Stimulated activated memory B cell treated with anti-CD40 and anti-IgM and Interleukin-4, amounts not matched to agents 10 μg/mL and 1 μg/mL and 100 μg/mL, for 72 hours (primary cell): Measurements from ENCODE around the gene KRT36.

Source experiments
- ATAC-seq: fragments of 150-1000 bp; cut with Tn5 transposase; 2 replicates; pipeline ENCODE4 v1.10.0; 2021
- H3K27ac Mint-ChIP-seq: one replicate; pipeline ENCODE4 v1.8.0; 2022; ENCODE audit warnings: mild to moderate bottlenecking, mixed read lengths
- H3K27me3 Mint-ChIP-seq: one replicate; pipeline ENCODE4 v1.8.0; 2022; ENCODE audit warnings: mixed read lengths
- H3K36me3 Mint-ChIP-seq: one replicate; pipeline ENCODE4 v1.8.0; 2022; ENCODE audit warnings: mixed read lengths
- H3K4me1 Mint-ChIP-seq: one replicate; pipeline ENCODE4 v1.8.0; 2022; ENCODE audit warnings: mixed read lengths
- H3K4me3 Mint-ChIP-seq: one replicate; pipeline ENCODE4 v1.8.0; 2022; ENCODE audit warnings: mild to moderate bottlenecking, moderate library complexity, mixed read lengths
- H3K9me3 Mint-ChIP-seq: one replicate; pipeline ENCODE4 v1.8.0; 2022; ENCODE audit warnings: mixed read lengths

KRT36 gene

GRCh38 chr17:41449008-41449407 is 40.7 kb downstream of the KRT36 start:
- peaks cover 53% of the 10 kb centered on the region for H3K27me3 Mint-ChIP-seq
- ATAC-seq: peak; percentile 7
- no peaks in the 10 kb centered on the region for H3K9me3 Mint-ChIP-seq
- no peaks in the 10 kb centered on the region for H3K4me1 Mint-ChIP-seq
- H3K4me3 Mint-ChIP-seq: no peak overlapping the region
- no peak overlapping the region for H3K27ac Mint-ChIP-seq
- no peaks in the 10 kb centered on the region for H3K36me3 Mint-ChIP-seq

GRCh38 chr17:41448506-41448905 is 41.2 kb downstream of the KRT36 start:
- H3K4me3 Mint-ChIP-seq: no peak overlapping the region
- ATAC-seq: no peak
- peaks cover 56% of the 10 kb centered on the region for H3K27me3 Mint-ChIP-seq
- H3K36me3 Mint-ChIP-seq: no peaks in the 10 kb centered on the region
- no peak overlapping the region for H3K27ac Mint-ChIP-seq
- no peaks in the 10 kb centered on the region for H3K9me3 Mint-ChIP-seq
- no peaks in the 10 kb centered on the region for H3K4me1 Mint-ChIP-seq

- no peak overlapping the region for H3K4me3 Mint-ChIP-seq
- H3K36me3 Mint-ChIP-seq: no peaks in the 10 kb centered on the region
- no peaks in the 10 kb centered on the region for H3K9me3 Mint-ChIP-seq
- H3K4me1 Mint-ChIP-seq: no peaks in the 10 kb centered on the region
- ATAC-seq: no peak
- H3K27me3 Mint-ChIP-seq: peaks cover 72% of the 10 kb centered on the region
- no peak overlapping the region for H3K27ac Mint-ChIP-seq
These were observed 42.9 kb downstream of the KRT36 start for GRCh38 chr17:41446806-41447205.

GRCh38 chr17:41444640-41445039 is 45.1 kb downstream of the KRT36 start:
- H3K4me3 Mint-ChIP-seq: no peak overlapping the region
- peaks cover 73% of the 10 kb centered on the region for H3K27me3 Mint-ChIP-seq
- H3K9me3 Mint-ChIP-seq: no peaks in the 10 kb centered on the region
- no peaks in the 10 kb centered on the region for H3K4me1 Mint-ChIP-seq
- no peak overlapping the region for H3K27ac Mint-ChIP-seq
- no peak for ATAC-seq
- H3K36me3 Mint-ChIP-seq: no peaks in the 10 kb centered on the region

DNA sequence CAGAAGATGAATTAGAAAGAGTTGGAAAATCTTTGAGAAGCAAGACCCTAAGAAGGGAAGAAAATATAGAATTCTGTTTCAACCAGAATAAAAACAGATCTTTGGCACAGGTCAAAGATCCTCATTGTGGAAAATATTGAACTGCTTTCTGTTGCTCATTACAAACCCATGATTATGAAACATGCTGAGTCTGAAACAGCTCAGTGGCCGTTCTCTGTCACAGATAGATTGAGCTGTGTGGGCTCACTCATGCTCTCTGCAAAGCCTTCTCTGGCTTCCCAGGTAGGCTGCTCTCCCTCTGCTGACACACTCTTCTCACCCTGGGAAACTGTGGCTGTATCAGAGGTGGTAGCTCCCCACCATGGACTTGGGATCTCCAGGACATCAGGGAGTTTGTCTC is 45.5 kb downstream of the KRT36 start:
- Mint-ChIP-seq H3K9me3 (no peaks in the 10 kb centered on the region), H3K4me3 (no peak overlapping the region), H3K4me1 (no peaks in the 10 kb centered on the region), H3K36me3 (no peaks in the 10 kb centered on the region), H3K27ac (no peak overlapping the region), H3K27me3 (peaks cover 70% of the 10 kb centered on the region)
- no peak for ATAC-seq

- no peak overlapping the region for H3K4me3 Mint-ChIP-seq
- no peaks in the 10 kb centered on the region for H3K4me1 Mint-ChIP-seq
- H3K27ac Mint-ChIP-seq: no peak overlapping the region
- no peak for ATAC-seq
- H3K27me3 Mint-ChIP-seq: peaks cover 59% of the 10 kb centered on the region
- H3K36me3 Mint-ChIP-seq: no peaks in the 10 kb centered on the region
- no peaks in the 10 kb centered on the region for H3K9me3 Mint-ChIP-seq
These were observed 47.0 kb downstream of the KRT36 start for GRCh38 chr17:41442739-41443138.

- H3K4me1 Mint-ChIP-seq: no peaks in the 10 kb centered on the region
- no peak for ATAC-seq
- H3K4me3 Mint-ChIP-seq: no peak within 1 kb of the TSS
- H3K27ac Mint-ChIP-seq: no peak within 1 kb of the TSS
- no peaks in the 10 kb centered on the region for H3K9me3 Mint-ChIP-seq
- H3K36me3 Mint-ChIP-seq: no peaks in the 10 kb centered on the region
- peaks cover 60% of the 10 kb centered on the region for H3K27me3 Mint-ChIP-seq
These were observed 49.1 kb downstream of the KRT36 start, which contains the start of gene KRT38 for GRCh38 chr17:41440531-41441033. TSS of gene KRT38 (minus strand) at chr17:41440983. CDS start at chr17:41440921, 62 bp downstream.

- no peaks in the 10 kb centered on the region for H3K36me3 Mint-ChIP-seq
- no peaks in the 10 kb centered on the region for H3K4me1 Mint-ChIP-seq
- no peak overlapping the region for H3K27ac Mint-ChIP-seq
- ATAC-seq: no peak
- H3K27me3 Mint-ChIP-seq: peaks cover 56% of the 10 kb centered on the region
- no peaks in the 10 kb centered on the region for H3K9me3 Mint-ChIP-seq
- H3K4me3 Mint-ChIP-seq: no peak overlapping the region
These were observed 50.3 kb downstream of the KRT36 start for GRCh38 chr17:41439375-41439774.

DNA sequence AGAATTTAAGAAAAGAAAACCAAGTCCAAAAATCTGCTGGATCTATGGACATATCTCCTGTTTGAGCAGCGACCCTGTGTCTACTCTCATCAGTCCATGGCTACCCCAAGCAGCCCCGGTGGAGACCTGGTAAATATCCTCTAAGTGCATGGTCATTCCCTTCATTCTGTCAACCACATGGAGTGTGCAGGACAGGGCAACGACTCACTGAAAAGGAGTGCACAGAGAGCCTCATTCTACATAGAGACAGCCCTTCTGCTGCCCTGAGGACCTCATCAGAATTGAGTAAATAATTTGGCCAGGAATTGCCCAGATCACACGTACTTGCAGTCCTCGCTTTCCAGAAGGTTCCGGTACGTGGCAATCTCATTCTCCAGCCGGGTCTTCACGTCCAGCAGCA is 51.9 kb downstream of the KRT36 start:
- Mint-ChIP-seq H3K27me3 (peaks cover 48% of the 10 kb centered on the region), H3K9me3 (no peaks in the 10 kb centered on the region), H3K27ac (no peak overlapping the region), H3K4me1 (no peaks in the 10 kb centered on the region), H3K36me3 (no peaks in the 10 kb centered on the region), H3K4me3 (no peak overlapping the region)
- ATAC-seq: no peak

- Mint-ChIP-seq H3K27me3 (peaks cover 43% of the 10 kb centered on the region), H3K4me1 (no peaks in the 10 kb centered on the region), H3K27ac (no peak overlapping the region), H3K9me3 (no peaks in the 10 kb centered on the region), H3K4me3 (no peak overlapping the region), H3K36me3 (no peaks in the 10 kb centered on the region)
- ATAC-seq: no peak
These were observed 52.5 kb downstream of the KRT36 start for GRCh38 chr17:41437254-41437653.
